ENCODE results near the gene PIP5K1B.

DNA sequence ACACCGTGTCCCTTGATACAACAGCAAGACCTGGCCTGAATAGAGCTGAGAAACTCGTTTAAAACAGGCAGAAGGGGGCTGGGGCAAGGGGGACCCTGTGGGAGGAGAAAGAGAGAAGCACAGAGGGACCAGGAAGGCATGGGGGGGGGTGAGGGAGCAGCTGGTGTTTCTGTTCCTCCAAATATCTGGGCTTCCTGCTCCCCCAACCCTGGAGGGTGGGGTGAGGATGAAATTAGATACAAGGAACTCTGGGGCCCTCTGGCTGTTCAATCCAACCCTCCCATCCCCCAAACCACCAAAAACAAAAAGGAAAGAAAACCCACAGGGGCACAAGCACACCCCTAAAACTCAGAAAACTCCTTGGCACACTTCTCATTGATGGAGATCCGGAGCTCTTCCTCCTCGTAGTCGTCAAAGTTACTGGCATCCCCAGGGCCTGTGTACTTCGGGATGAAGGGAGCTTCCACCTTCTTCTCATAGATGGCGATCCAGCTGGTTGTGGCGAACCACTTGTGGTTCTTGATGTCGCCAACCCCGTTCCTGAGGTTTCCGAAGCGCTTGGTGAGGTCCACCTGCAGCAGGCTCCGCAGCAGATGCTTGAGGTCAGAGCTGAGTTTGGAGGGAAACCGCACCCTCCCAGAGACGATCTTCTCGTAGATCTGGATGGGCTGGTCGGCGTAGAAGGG is 307.8 kb downstream of the PIP5K1B start:
- TF ChIP-seq CTCF (IDR thresholded peaks at IDR 0.05; ENCODE audit: insufficient read depth, low read depth, low read length) = no peak
- no peak for TF ChIP-seq EZH2 (IDR thresholded peaks at IDR 0.05; ENCODE audit: insufficient read depth, low read length)

All from astrocyte (in vitro differentiated cells and primary cell).